ENCODE data around the gene AP1S1. TPM values are rescaled to one million over a fixed set of nuclear protein-coding genes. Genes with fewer than 3 reads are reported as not detected.

AP1S1 gene
- total and polyA plus RNA-seq, 11 donors: 9.9 to 41.8 (median 14.3) TPM

DNA sequence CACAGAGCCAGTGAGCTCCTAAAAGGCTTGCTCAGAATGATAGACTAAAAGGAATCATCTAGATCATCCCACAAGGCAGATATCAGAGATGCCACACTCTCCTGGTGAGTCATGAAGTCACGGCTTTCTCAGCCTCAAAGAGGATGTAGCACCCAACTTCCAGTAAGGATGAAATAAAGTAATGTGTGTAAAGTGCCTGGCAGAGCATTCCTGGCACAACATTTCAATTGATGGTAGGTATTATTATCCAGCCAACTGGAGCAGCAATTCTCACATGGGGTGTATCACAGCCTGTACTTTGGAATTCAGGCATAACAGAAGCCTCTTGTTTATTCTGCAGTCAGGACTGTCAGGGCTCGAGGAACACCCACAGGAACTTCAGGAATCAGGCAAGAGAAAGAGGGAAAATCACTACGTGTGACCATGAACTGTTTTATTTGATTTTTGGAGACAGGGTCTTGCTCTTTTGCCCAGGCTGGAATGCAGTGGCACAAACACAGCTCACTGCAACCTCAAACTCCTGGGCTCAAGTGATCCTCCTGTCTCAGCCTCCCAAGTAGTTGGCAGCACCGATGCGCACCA is 31.1 kb downstream of the AP1S1 start:
- intact Hi-C loops (cut with DNase I): no loop called here
- H3K27me3 ChIP-seq: peaks cover under 1 to 52% (median 14%) of the 10 kb centered on the region in 9 donors

GRCh38 chr7:101186194-101186593 is 31.9 kb downstream of the AP1S1 start:
- Histone ChIP-seq H3K4me1 (no peaks in the 10 kb centered on the region), H3K27ac (no peak overlapping the region), H3K36me3 (no peaks in the 10 kb centered on the region), H3K27me3 (peaks cover 0 to 43% (median 7%) of the 10 kb centered on the region in 9 donors), H3K4me3 (no peak overlapping the region), H3K9me3 (no peaks in the 10 kb centered on the region)
- WGBS, 4 donors: 57 to 66% (median 61%) methylated on average over 6 of the region's 6 CpGs
- TF ChIP-seq POLR2A (IDR thresholded peaks at IDR 0.05) (no peak), CTCF (IDR thresholded peaks at IDR 0.05) (no peak)
- ATAC-seq: no peak
- intact Hi-C loops (cut with DNase I): no loop called here
- no peak for DNase-seq

More for the DNA sequence above, 31.1 kb downstream of the AP1S1 start:
- WGBS, 4 donors: 50 to 61% (median 56%) methylated on average over 5 of the region's 5 CpGs
- TF ChIP-seq CTCF (IDR thresholded peaks at IDR 0.05) (no peak), POLR2A (IDR thresholded peaks at IDR 0.05) (no peak)
- peaks cover 0 to under 1% (median 0%) of the 10 kb centered on the region in 12 donors for H3K4me1 ChIP-seq
- ATAC-seq (no peak), DNase-seq (no peak)
- no peaks in the 10 kb centered on the region for H3K9me3 ChIP-seq
- H3K36me3 ChIP-seq: no peaks in the 10 kb centered on the region
- no peak overlapping the region for H3K27ac ChIP-seq
- H3K4me3 ChIP-seq: no peak overlapping the region

GRCh38 chr7:101186844-101187428 is 32.7 kb downstream of the AP1S1 start:
- TF ChIP-seq POLR2A (IDR thresholded peaks at IDR 0.05): no peak
- no peak for ATAC-seq
- Histone ChIP-seq H3K9me3 (no peaks in the 10 kb centered on the region), H3K27me3 (peaks cover 0 to 37% (median 4%) of the 10 kb centered on the region in 9 donors), H3K4me3 (no peak overlapping the region), H3K36me3 (no peaks in the 10 kb centered on the region), H3K27ac (no peak overlapping the region), H3K4me1 (no peaks in the 10 kb centered on the region)
- no peak for DNase-seq
- WGBS, 4 donors: 80 to 86% (median 83%) methylated on average over 4 of the region's 4 CpGs
- intact Hi-C loops (cut with DNase I): no loop called here

GRCh38 chr7:101189109-101189508 is 34.8 kb downstream of the AP1S1 start:
- Histone ChIP-seq H3K36me3 (no peaks in the 10 kb centered on the region), H3K4me1 (no peaks in the 10 kb centered on the region), H3K9me3 (no peaks in the 10 kb centered on the region), H3K27me3 (peaks cover 0 to 22% (median 4%) of the 10 kb centered on the region in 9 donors), H3K4me3 (no peak overlapping the region), H3K27ac (no peak overlapping the region)
- no peak for ATAC-seq
- 75 to 80% (median 77%) methylated on average over 8 of the region's 8 CpGs for WGBS, 4 donors
- intact Hi-C loops (cut with DNase I): no loop called here
- TF ChIP-seq CTCF (IDR thresholded peaks at IDR 0.05) (no peak), POLR2A (IDR thresholded peaks at IDR 0.05) (no peak)
- DNase-seq: no peak

Measured in heart left ventricle (tissue), 16 donors.